GM19452 (cell line): ENCODE results near the gene XBP1.
"Not testable (repeated sequence)": the region's sequence is repeated elsewhere in the genome, so short reads cannot be mapped to it uniquely, and the experiment has no call there.

ENCODE experiments used
- ATAC-seq: cut with Tn5 transposase; IDR thresholded peaks from one replicate; pipeline ENCODE4 v1.9.1; 2021; ENCODE audit not compliant: unreplicated experiment

The XBP1 gene

DNA sequence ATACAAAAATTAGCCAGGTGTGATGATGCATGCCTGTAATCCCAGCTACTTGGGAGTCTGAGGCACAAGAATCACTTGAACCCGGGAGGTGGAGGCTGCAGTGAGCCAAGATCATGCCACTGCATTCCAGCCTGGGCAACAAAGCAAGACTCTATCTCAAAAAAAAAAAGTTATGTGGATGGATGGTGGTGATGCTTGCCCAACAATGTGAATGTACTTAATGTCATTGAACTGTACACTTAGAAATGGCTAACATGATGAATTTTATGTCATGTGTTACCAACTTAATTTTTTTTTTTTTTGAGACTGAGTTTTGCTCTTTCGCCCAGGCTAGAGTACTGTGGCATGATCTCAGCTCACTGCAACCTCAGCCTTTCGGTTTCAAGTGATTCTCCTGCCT, 45.9 kb downstream of the XBP1 start:
- ATAC-seq: not testable (repeated sequence)

GRCh38 chr22:28750471-28750881, 49.9 kb downstream of the XBP1 start:
- ATAC-seq: no peak
